Liver (tissue), 9 donors: ENCODE measurements around the gene C5orf58. TPM values are rescaled to one million over a fixed set of nuclear protein-coding genes. Genes with fewer than 3 reads are reported as not detected.

Source experiments
- DNase-seq: peaks from one replicate; pipeline ENCODE4 v3.0.0-alpha.2; 2017; ENCODE audit warnings: low spot score
- H3K27ac ChIP-seq, 2 donors: one replicate each; pipeline ENCODE4 v1.7.0; 2013; ENCODE audit warnings: inconsistent platforms in 2 of 2, low read length in 2 of 2, control low read depth in 1 of 2, low read depth in 1 of 2, mild to moderate bottlenecking in 1 of 2
- H3K27me3 ChIP-seq, 4 donors: one replicate each; pipeline versions ENCODE4 v1.6.1 to v1.7.0; 2013; ENCODE audit warnings: low read length in 3 of 4, inconsistent platforms in 1 of 4, mild to moderate bottlenecking in 1 of 4, moderate library complexity in 1 of 4; ENCODE audit not compliant: control insufficient read depth in 4 of 4, insufficient read depth in 4 of 4
- H3K36me3 ChIP-seq, 4 donors: one replicate each; pipeline versions ENCODE4 v1.6.1 to v1.7.0; 2013; ENCODE audit warnings: low read length in 3 of 4, mild to moderate bottlenecking in 3 of 4, low read depth in 1 of 4, moderate library complexity in 1 of 4; ENCODE audit not compliant: control insufficient read depth in 4 of 4, insufficient read depth in 3 of 4
- H3K4me1 ChIP-seq, 4 donors: one replicate each; pipeline versions ENCODE4 v1.6.1 to v1.7.0; 2013; ENCODE audit warnings: low read length in 3 of 4, mild to moderate bottlenecking in 3 of 4, moderate library complexity in 1 of 4; ENCODE audit not compliant: control insufficient read depth in 4 of 4, insufficient read depth in 4 of 4
- H3K4me3 ChIP-seq, 3 donors: one replicate each; pipeline versions ENCODE4 v1.6.1 to v1.7.0; 2013; ENCODE audit warnings: low read length in 3 of 3, control low read depth in 1 of 3, low read depth in 1 of 3, mild to moderate bottlenecking in 1 of 3
- H3K9ac ChIP-seq, 2 donors: one replicate each; pipeline ENCODE4 v1.7.0; 2013; ENCODE audit warnings: low read length in 2 of 2, mild to moderate bottlenecking in 2 of 2, moderate library complexity in 2 of 2, control low read depth in 1 of 2, low read depth in 1 of 2
- H3K9me3 ChIP-seq, 4 donors: one replicate each; pipeline versions ENCODE4 v1.6.1 to v1.7.0; 2013; ENCODE audit warnings: low read length in 3 of 4; ENCODE audit not compliant: control insufficient read depth in 4 of 4
- ATF3 ChIP-seq: IDR thresholded peaks from 2 replicates; pipeline ENCODE4 v1.6.1; 2016; ENCODE audit warnings: antibody characterized with exemption
- EGR1 ChIP-seq, 2 donors: IDR thresholded peaks; 2 replicates each; pipeline ENCODE4 v1.6.1; 2016 to 2018; ENCODE audit warnings: antibody characterized with exemption in 2 of 2, low read depth in 2 of 2
- FOXA1 ChIP-seq: IDR thresholded peaks from 2 replicates; pipeline ENCODE4 v1.6.1; 2016; ENCODE audit warnings: antibody characterized with exemption
- FOXA2 ChIP-seq: IDR thresholded peaks from 2 replicates; pipeline ENCODE4 v1.6.1; 2016; ENCODE audit warnings: antibody characterized with exemption
- GABPA ChIP-seq, 2 donors: IDR thresholded peaks in 1 of 2; conservative IDR thresholded peaks in 1 of 2; 2 replicates each; pipeline ENCODE4 v1.6.1; 2016; ENCODE audit warnings: antibody characterized with exemption in 2 of 2, mild to moderate bottlenecking in 1 of 2, moderate library complexity in 1 of 2
- HNF4A ChIP-seq, 2 donors: conservative IDR thresholded peaks; 2 replicates each; pipeline ENCODE4 v1.6.1; 2016; ENCODE audit warnings: antibody characterized with exemption in 2 of 2, mild to moderate bottlenecking in 2 of 2
- HNF4G ChIP-seq: IDR thresholded peaks from 2 replicates; pipeline ENCODE4 v1.6.1; 2016; ENCODE audit warnings: antibody characterized with exemption
- JUND ChIP-seq, 2 donors: IDR thresholded peaks; 2 replicates each; pipeline ENCODE4 v1.6.1; 2016; ENCODE audit warnings: antibody characterized with exemption in 2 of 2
- NR2F2 ChIP-seq: IDR thresholded peaks from 2 replicates; pipeline ENCODE4 v1.6.1; 2016; ENCODE audit warnings: antibody characterized with exemption
- RAD21 ChIP-seq, 2 donors: IDR thresholded peaks; 2 replicates each; pipeline ENCODE4 v1.6.1; 2016; ENCODE audit warnings: antibody characterized with exemption in 2 of 2, mild to moderate bottlenecking in 2 of 2
- REST ChIP-seq: IDR thresholded peaks from 2 replicates; pipeline ENCODE4 v1.6.1; 2016; ENCODE audit warnings: antibody characterized with exemption, mild to moderate bottlenecking
- RXRA ChIP-seq, 2 donors: IDR thresholded peaks; 2 replicates each; pipeline ENCODE4 v1.6.1; 2017 to 2018; ENCODE audit warnings: antibody characterized with exemption in 2 of 2, mild to moderate bottlenecking in 1 of 2
- SP1 ChIP-seq: IDR thresholded peaks from 2 replicates; pipeline ENCODE4 v1.6.1; 2018; ENCODE audit warnings: antibody characterized with exemption, mild to moderate bottlenecking
- TAF1 ChIP-seq: conservative IDR thresholded peaks from 2 replicates; pipeline ENCODE4 v1.6.1; 2016; ENCODE audit warnings: antibody characterized with exemption, mild to moderate bottlenecking
- YY1 ChIP-seq: IDR thresholded peaks from 2 replicates; pipeline ENCODE4 v1.6.1; 2016; ENCODE audit warnings: antibody characterized with exemption, mild to moderate bottlenecking
- WGBS: extraction: QIAGEN DNeasy Blood & Tissue Kit; methylation state at CpG from one replicate; pipeline ENCODE4 v1.1.7; 2013; 5-methylcytosine and 5-hydroxymethylcytosine counted together
- polyA plus RNA-seq, 2 donors: library from polyadenylated mRNA; stranded (reverse) in 1 of 2; unstranded in 1 of 2; fragments of 200-250 nt in 1 of 2; fragments of >200 nt in 1 of 2; fragmentation: Nextera tagmentation in 1 of 2; extraction: Ambion mirVana in 1 of 2; gene quantifications; one replicate each; pipeline versions ENCODE4 v1.2.1 to v1.2.3, GENCODE V29; 2013 to 2015
- total RNA-seq, 2 donors: library from RNA; depleted of rRNA; stranded (reverse); fragments of >200 nt; gene quantifications; one replicate each; pipeline ENCODE4 v1.2.3, GENCODE V29; 2014
- TF ChIP-seq, protein P1 (sequence below): fragments of 150-350 bp; IDR thresholded peaks from 2 replicates; pipeline ENCODE4 v1.5.1; 2017; ENCODE audit warnings: improper control_type of control experiment, low read depth, low read length; ENCODE audit not compliant: missing input control
- TF ChIP-seq, protein P2 (sequence below): IDR thresholded peaks from 2 replicates; pipeline ENCODE4 v1.6.1; 2016; ENCODE audit warnings: antibody characterized with exemption
- TF ChIP-seq, protein P3 (sequence below): IDR thresholded peaks from 2 replicates; pipeline ENCODE4 v1.6.1; 2016; ENCODE audit warnings: antibody characterized with exemption
- donor health status: healthy.
- donor health status: healthy.
- donor health status: healthy.
- donor health status: healthy.
- donor health status: healthy.

The C5orf58 gene
- total and polyA plus RNA-seq, 4 donors, result 0.64 TPM; not detected in 3

DNA sequence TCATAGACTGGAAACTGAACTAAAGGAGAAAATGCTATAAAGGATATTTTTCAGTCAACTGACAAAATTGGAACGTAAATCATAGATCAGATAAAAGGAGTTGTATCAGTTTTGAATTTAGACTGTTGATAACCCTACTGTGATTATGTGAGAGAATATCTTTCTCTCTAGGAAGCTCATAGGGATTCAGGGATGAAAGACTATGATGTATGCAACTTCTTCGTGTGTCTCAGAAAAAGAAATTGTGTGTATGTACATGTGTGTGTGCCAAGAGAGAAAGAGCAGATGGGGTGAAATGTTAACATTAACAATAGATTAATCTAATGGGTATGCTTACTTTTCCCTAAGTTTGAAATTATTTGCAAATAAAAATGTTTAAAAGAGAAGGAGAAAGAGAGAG is 30.7 kb upstream of the C5orf58 start:
- 70% methylated on average over 2 of the region's 2 CpGs for WGBS
- TF ChIP-seq YY1 (no peak), RXRA (IDR thresholded peaks at IDR 0.05) (no peak), ATF3 (no peak), SP1 (no peak), GABPA (IDR thresholded peaks at IDR 0.05 in 1 of 2, conservative IDR thresholded peaks at IDR 0.05 in 1 of 2) (no peak)
- no peak for DNase-seq
- Histone ChIP-seq H3K36me3 (no peaks in the 10 kb centered on the region), H3K4me1 (peaks cover 0 to 6% (median under 1%) of the 10 kb centered on the region in 4 donors), H3K9ac (no peak overlapping the region), H3K9me3 (no peaks in the 10 kb centered on the region), H3K4me3 (no peak overlapping the region), H3K27me3 (peaks cover 0 to 4% (median under 1%) of the 10 kb centered on the region in 4 donors), H3K27ac (no peak overlapping the region)

DNA sequence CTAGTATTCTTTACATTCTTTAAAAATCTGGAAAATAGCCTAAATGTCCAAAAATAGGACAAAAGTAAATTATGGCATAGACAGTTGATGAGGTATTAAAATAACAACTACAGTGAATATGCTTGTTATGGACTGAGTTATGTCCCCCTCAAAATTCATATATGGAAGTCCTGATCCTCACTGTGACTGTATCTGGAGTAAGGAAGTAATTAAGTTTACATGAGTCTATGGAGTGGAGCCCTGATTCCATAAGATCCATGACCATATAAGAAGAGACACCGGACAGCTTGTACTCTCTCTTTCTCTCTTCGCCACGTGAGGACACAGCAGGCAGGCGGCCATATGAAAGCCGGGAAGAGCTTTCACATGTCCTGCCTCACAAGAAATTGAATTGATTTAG is 28.6 kb upstream of the C5orf58 start:
- 82% methylated on average over 5 of the region's 5 CpGs for WGBS
- Histone ChIP-seq H3K36me3 (no peaks in the 10 kb centered on the region), H3K27ac (no peak overlapping the region), H3K9ac (no peak overlapping the region), H3K9me3 (no peaks in the 10 kb centered on the region), H3K4me1 (peaks cover 0 to 8% (median 2%) of the 10 kb centered on the region in 4 donors), H3K4me3 (no peak overlapping the region), H3K27me3 (peaks cover 0 to 4% (median under 1%) of the 10 kb centered on the region in 4 donors)
- DNase-seq, result no peak
- TF ChIP-seq ATF3 (no peak), TAF1 (no peak)

GRCh38 chr5:170206216-170206615 is 26.6 kb upstream of the C5orf58 start:
- H3K9ac ChIP-seq, result no peak overlapping the region
- H3K4me1 ChIP-seq, result peaks cover 0 to 8% (median 2%) of the 10 kb centered on the region in 4 donors
- H3K9me3 ChIP-seq, result no peaks in the 10 kb centered on the region
- peaks cover 0 to 4% (median under 1%) of the 10 kb centered on the region in 4 donors for H3K27me3 ChIP-seq
- 50% methylated on average over 3 of the region's 3 CpGs for WGBS
- DNase-seq, result no peak
- no peak overlapping the region for H3K4me3 ChIP-seq
- TF ChIP-seq GABPA (IDR thresholded peaks at IDR 0.05 in 1 of 2, conservative IDR thresholded peaks at IDR 0.05 in 1 of 2) (no peak), REST (no peak), SP1 (no peak), FOXA1 (no peak), TAF1 (no peak), HNF4A (conservative IDR thresholded peaks at IDR 0.05) (no peak), ATF3 (no peak), YY1 (no peak), JUND (IDR thresholded peaks at IDR 0.05) (no peak), FOXA2 (no peak), HNF4G (no peak), NR2F2 (no peak), RXRA (IDR thresholded peaks at IDR 0.05) (no peak), RAD21 (IDR thresholded peaks at IDR 0.05) (no peak), EGR1 (IDR thresholded peaks at IDR 0.05; ENCODE audit: low read depth in 2 of 2) (no peak)
- TF ChIP-seq, protein P1, sequence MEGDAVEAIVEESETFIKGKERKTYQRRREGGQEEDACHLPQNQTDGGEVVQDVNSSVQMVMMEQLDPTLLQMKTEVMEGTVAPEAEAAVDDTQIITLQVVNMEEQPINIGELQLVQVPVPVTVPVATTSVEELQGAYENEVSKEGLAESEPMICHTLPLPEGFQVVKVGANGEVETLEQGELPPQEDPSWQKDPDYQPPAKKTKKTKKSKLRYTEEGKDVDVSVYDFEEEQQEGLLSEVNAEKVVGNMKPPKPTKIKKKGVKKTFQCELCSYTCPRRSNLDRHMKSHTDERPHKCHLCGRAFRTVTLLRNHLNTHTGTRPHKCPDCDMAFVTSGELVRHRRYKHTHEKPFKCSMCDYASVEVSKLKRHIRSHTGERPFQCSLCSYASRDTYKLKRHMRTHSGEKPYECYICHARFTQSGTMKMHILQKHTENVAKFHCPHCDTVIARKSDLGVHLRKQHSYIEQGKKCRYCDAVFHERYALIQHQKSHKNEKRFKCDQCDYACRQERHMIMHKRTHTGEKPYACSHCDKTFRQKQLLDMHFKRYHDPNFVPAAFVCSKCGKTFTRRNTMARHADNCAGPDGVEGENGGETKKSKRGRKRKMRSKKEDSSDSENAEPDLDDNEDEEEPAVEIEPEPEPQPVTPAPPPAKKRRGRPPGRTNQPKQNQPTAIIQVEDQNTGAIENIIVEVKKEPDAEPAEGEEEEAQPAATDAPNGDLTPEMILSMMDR, result no peak
- TF ChIP-seq, protein P2, sequence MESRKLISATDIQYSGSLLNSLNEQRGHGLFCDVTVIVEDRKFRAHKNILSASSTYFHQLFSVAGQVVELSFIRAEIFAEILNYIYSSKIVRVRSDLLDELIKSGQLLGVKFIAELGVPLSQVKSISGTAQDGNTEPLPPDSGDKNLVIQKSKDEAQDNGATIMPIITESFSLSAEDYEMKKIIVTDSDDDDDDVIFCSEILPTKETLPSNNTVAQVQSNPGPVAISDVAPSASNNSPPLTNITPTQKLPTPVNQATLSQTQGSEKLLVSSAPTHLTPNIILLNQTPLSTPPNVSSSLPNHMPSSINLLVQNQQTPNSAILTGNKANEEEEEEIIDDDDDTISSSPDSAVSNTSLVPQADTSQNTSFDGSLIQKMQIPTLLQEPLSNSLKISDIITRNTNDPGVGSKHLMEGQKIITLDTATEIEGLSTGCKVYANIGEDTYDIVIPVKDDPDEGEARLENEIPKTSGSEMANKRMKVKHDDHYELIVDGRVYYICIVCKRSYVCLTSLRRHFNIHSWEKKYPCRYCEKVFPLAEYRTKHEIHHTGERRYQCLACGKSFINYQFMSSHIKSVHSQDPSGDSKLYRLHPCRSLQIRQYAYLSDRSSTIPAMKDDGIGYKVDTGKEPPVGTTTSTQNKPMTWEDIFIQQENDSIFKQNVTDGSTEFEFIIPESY, result no peak
- TF ChIP-seq, protein P3, sequence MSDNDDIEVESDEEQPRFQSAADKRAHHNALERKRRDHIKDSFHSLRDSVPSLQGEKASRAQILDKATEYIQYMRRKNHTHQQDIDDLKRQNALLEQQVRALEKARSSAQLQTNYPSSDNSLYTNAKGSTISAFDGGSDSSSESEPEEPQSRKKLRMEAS, result no peak
- no peaks in the 10 kb centered on the region for H3K36me3 ChIP-seq
- H3K27ac ChIP-seq, result no peak overlapping the region
